Transverse colon (tissue), 3 donors: ENCODE results near the gene SPTBN1.

Experiments used
- CTCF ChIP-seq, 5 experiments: fragments of 200-600 bp in 3 of 5; fragments of 450-650 bp in 2 of 5; sonication (generic) in 3 of 5; IDR thresholded peaks; 1 replicate in 2 of 5; 2 replicates in 3 of 5; pipeline ENCODE4 v1.5.1; 2016 to 2017; ENCODE audit warnings: antibody characterized with exemption in 5 of 5, inconsistent platforms in 3 of 5, mild to moderate bottlenecking in 2 of 5, moderate library complexity in 1 of 5
- POLR2A ChIP-seq: fragments of 450-650 bp; IDR thresholded peaks from one replicate; pipeline ENCODE4 v1.6.1; 2016; ENCODE audit warnings: antibody characterized with exemption, mild to moderate bottlenecking, moderate library complexity

GRCh38 chr2:54613794-54614257 lies 157.7 kb downstream of the SPTBN1 start:
- no peak for TF ChIP-seq CTCF (IDR thresholded peaks at IDR 0.05)
- TF ChIP-seq POLR2A = no peak
